Stimulated activated CD8-positive, alpha-beta memory T cell treated with anti-CD3 and anti-CD28 coated beads, Interleukin-12 subunit alpha, Interleukin-12 subunit beta, amount 100 ng/mL, for 24 hours (primary cell): ENCODE results near the gene PCDHGC3.

ENCODE experiments used
- DNase-seq: peaks from one replicate; pipeline ENCODE4 v3.0.0-alpha.2; 2020; ENCODE audit errors: extremely low read depth

Gene PCDHGC3

GRCh38 chr5:141485321-141486055 is 9.7 kb downstream of the PCDHGC3 start:
- no peak for DNase-seq

GRCh38 chr5:141486091-141486490 is 10.3 kb downstream of the PCDHGC3 start:
- DNase-seq: no peak

GRCh38 chr5:141487131-141487530 is 11.4 kb downstream of the PCDHGC3 start:
- no peak for DNase-seq

- no peak for DNase-seq
These were observed 13.1 kb downstream of the PCDHGC3 start, which contains the start of gene PCDHGC5 for GRCh38 chr5:141488591-141489561. Gene PCDHGC5, plus strand, starts transcription at chr5:141489081. Its CDS starts 160 bp downstream, at chr5:141489241.

- DNase-seq: no peak
These were observed 14.1 kb downstream of the PCDHGC3 start for GRCh38 chr5:141489841-141490240.

GRCh38 chr5:141490271-141490670 is 14.5 kb downstream of the PCDHGC3 start:
- no peak for DNase-seq

- DNase-seq: no peak
These were observed 15.0 kb downstream of the PCDHGC3 start for GRCh38 chr5:141490771-141491170.

GRCh38 chr5:141491323-141492167 is 15.8 kb downstream of the PCDHGC3 start:
- no peak for DNase-seq

- no peak for DNase-seq
These were observed 16.6 kb downstream of the PCDHGC3 start for GRCh38 chr5:141492168-141492885.

- DNase-seq: no peak
These were observed 18.0 kb downstream of the PCDHGC3 start for GRCh38 chr5:141493500-141494422.

GRCh38 chr5:141494761-141495452 is 19.1 kb downstream of the PCDHGC3 start:
- no peak for DNase-seq

GRCh38 chr5:141495453-141495811 is 19.7 kb downstream of the PCDHGC3 start:
- no peak for DNase-seq

- DNase-seq: no peak
These were observed 20.3 kb downstream of the PCDHGC3 start for GRCh38 chr5:141496038-141496437.

GRCh38 chr5:141501761-141502160 is 26.0 kb downstream of the PCDHGC3 start:
- DNase-seq: no peak

- no peak for DNase-seq
These were observed 27.9 kb downstream of the PCDHGC3 start for GRCh38 chr5:141503681-141504080.

- DNase-seq: no peak
These were observed 28.4 kb downstream of the PCDHGC3 start for GRCh38 chr5:141504216-141504615.

GRCh38 chr5:141506381-141507155 is 30.8 kb downstream of the PCDHGC3 start:
- DNase-seq: no peak

- DNase-seq: no peak
These were observed 31.8 kb downstream of the PCDHGC3 start for GRCh38 chr5:141507387-141508091.
